Measurements from ENCODE around the gene BHLHE40.

Gene BHLHE40

DNA sequence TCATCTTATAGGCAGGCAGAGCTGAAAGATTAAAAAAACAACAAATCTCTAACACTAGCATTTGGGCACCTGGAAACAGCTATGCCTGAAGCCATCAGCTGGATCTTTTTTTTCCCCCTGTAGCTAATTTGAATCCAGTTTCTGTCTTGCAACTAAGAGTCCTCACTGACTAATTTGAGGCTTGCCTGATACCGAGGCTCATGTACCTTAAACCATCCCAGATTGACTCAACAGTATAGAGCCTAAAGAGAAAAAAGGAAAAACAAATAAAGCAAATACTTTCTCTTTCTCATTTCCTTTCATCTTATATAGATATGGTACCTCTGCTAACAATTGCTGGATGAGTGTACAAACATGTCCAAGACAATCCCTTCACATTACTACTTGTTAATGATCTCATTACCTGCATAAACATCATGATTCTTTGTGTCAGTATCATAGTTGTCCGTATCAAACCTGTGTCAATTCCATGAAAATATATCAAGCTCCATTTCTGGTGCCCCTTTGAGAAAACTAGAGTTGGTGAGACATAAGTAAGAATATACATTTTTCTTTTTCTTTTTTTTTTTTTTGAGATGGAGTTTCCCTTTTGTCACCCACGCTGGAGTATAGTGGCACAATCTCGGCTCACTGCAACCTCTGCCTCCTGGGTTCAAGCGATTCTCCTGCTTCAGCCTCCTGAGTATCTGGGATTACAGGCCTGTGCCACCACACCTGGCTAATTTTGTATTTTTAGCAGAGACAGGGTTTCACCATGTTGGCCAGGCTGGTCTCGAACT lies 43.1 kb downstream of the BHLHE40 start:
- DNase-seq: no peak

DNA sequence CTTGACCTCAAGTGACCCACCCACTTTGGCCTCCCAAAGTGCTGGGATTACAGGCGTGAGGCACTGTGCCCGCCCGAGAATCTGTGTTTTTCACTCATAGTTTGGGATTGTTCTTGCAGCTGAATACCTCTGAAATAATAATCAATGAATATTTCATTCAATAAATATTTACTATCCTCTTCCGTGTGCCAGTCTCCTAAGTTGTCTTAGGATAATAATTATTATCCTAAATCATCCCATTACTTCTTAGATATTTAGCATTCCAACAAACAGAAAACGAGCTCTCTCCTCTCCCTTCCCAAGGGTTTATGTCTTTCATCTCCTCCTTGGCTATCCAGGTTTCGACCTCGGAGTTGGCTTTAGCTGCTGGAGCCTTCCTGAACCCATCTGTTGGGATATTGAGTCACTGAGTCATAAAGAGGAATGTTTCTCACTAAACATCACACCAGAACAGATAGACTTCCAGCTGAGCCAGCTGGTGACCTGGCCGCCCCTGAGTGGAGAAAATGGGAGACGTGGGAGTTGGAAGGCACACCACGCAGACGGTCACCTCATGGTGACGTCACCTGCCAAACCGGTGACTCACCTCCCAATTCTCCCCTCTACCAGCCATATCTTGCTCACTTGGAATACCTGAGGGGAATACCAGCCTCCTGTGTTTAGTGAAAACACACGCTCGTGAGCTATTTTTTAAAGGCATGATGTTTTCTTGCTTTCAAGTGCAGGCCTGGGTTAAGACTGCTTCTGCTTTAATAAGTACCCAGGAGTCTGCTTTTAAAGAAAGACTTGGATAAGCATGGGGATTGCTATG lies 43.9 kb downstream of the BHLHE40 start:
- no peak for DNase-seq

DNA sequence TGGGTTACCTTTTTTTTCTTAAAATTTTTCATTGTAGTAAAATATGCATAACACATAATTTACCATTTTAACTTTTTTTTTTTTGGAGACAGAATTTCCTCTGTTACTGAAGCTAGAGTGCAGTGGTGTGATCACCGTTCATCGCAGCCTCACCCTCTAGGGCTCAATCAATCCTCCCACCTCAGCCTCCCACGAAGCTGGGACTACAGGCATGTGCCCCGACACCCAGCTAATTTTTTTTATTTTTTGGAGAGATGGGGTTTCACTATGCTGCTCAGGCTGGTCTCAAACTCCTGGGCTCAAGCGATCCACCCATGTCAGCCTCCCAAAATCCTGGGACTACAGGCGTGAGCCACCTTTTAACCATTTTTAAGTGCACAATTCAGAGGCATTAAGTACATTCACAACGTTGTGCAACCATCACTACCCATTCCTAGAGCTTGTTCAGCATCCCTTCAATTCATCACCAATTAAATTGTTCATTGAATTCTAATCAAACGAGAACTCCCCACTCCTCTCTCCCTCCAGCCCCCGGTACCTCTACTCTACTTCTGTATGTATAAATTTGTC lies 44.6 kb downstream of the BHLHE40 start:
- no peak for DNase-seq

DNA sequence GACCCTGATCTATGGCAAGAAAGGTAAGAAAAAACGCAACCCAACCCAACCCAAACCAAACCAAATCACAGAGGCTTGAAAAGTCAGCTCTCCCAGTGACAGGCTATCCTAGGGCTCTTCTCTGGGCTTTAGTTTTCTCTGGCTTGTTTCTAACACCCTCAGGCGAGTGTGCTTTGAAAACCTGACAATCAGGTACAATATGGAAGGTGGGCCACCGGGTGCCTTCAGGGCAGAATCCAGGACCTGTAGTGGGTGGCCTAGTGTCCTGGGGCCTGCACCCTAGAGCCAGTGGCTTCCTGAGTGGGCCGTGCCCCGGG lies 46.8 kb downstream of the BHLHE40 start:
- no peak for DNase-seq

DNA sequence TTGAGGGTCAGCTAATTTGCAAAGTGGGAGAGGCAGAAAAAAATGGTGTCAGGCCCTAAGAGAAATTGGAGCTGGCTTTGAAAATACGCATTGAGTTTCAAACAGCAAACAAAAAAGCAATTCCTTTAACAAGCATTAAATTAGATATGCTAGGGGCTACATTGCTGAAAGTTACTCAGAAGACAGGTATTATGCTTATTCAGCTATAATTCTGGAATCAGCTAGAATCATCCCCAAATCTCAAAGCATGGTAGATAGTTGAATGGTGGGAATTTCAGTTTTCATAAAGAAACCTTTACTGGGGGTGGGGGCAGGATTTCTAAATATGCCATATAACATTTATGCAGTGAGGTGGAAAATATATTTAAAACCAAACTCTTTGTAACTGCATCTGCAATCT lies 50.5 kb downstream of the BHLHE40 start:
- no peak for DNase-seq

DNA sequence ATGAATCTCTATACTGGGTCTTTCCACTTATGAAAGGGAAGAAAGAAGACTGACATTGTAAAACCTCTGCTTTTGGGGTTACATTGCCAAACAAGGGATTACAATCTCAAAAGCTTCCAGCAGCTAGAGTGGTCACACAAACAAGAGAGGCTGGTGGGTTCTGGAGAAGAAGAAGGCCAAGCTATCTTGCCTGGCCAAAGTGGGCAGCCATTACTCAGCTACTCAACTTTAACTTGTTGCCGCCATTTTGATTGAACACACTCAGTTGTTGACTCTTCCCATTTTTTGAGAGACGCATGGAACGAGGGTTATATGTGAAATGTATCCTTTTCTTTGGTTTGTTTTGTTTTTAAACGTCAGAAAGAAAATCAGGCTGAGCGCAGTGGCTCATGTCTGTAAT lies 50.9 kb downstream of the BHLHE40 start:
- DNase-seq: no peak

DNA sequence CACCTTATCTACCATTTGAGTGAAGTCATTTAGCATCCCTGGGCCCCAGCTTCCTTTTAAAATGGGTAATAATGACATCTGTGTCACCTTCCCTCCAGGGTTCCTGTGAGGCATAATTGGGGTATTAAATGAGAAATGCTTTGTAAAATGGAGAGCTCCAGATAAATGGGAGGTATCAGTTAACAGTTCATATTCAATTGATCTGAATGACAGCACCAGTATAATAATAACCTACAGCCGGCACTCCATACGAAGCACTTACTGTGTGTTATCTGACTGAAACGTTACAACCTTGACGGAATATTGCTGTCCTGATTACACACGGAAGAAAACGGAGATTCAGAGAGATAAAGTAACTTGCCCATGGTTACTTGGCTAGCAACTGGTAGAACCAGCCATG lies 53.6 kb downstream of the BHLHE40 start:
- no peak for DNase-seq
